GM18907 (cell line): ENCODE measurements around the gene MSH3.
"Not testable (repeated sequence)": the region's sequence is repeated elsewhere in the genome, so short reads cannot be mapped to it uniquely, and the experiment has no call there.

Experiments
- ATAC-seq: cut with Tn5 transposase; IDR thresholded peaks from one replicate; pipeline ENCODE4 v1.9.1; 2021; ENCODE audit warnings: mild to moderate bottlenecking, moderate library complexity; ENCODE audit not compliant: unreplicated experiment

The MSH3 gene

DNA sequence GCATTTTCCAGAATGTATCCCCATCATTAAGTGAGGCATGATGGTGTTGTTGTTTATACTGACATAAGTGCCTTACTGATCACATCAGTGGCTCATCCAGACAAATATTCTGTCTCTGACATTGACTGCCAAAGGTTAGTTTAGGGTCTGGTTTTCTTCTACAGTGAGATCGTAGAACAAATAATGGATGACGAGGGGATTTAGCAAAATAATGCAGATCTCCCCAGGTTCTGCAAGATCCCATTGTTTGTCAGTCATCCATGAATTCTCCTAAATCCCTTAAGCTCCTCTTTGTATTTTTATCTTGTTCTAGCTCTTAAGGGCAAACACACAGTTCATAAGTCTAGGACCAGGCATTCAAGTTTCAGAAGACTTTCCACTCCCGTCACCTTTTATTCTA lies 93.5 kb downstream of the MSH3 start:
- no peak for ATAC-seq

DNA sequence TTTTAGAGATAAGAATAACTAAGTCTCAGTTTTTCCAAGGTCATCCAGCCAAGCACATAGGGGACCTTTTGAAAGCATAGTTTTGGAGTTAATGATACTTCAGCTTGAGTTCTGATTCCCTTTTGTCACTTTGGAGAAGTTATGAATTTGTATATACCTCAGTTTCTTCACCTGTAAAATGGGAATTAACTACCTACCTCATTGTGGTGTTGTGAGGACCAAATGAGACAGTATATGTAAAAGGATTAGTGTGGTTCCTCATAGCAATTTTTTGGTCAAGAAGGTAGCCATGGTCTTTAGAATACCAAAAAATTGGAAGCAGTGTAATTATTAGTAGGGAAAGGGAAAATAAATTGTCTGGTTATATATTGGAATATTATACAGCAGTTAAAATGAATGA lies 98.0 kb downstream of the MSH3 start:
- no peak for ATAC-seq

DNA sequence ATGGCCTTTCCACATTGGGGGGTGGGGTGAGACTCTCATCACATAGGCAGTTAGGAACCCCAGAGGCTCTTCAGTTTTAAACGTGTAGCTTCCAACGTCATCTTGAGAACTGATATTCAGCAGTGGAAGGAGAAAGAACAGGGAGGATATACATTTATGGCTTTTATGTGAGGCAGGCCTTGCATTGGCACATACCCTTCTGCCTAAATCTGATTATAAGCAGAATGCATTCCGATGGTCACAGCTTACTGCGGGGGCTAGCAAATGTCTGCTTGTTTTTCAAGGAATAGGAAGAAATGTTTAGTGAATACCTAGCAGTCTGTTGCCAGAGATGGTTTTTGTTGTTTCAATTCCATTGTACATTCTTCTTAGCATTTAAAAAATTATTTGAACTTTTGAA lies 99.3 kb downstream of the MSH3 start:
- ATAC-seq, result no peak

- ATAC-seq, result peak; percentile 55
Measured at GRCh38 chr5:80754900-80755299, 100.4 kb downstream of the MSH3 start.

DNA sequence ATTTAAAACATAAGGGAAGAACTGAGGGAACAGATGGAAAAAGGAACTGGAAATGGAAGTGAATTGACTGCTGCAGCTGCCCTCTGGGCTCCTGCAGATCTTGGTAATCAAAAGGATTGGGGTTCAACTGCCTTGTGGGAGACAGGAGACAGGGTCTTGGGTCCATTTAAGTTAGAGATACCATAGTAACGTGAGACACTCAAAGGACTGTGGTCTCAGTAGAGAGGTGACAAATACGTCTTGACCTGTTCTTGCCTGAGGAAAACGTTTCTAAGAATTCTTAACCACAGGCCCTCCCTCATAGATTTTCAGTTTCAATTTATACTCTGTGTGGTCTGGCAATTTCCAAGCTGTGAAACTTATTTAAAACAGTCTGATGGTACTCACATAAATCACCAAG lies 101.2 kb downstream of the MSH3 start:
- ATAC-seq, result peak; percentile 96

- ATAC-seq, result no peak
Measured at GRCh38 chr5:80756292-80756691, 101.8 kb downstream of the MSH3 start.

DNA sequence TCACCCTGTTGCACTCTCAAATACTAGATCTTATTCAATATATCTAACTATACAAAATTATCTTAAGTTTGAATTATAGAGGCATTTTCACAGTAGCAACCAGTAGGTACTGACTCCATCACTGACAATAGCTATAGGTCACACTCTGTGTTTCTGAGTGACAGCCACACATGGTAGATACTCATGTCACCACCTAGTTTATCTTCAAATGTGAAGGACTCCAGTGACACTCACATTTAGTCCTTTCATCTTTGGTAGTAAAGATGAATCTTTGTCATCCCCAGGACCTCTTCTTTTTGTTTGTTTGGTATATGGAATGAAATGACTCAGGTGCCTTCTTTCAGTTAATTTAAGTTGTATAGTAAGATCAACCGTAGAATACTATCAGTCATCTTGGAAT lies 102.8 kb downstream of the MSH3 start:
- no peak for ATAC-seq

DNA sequence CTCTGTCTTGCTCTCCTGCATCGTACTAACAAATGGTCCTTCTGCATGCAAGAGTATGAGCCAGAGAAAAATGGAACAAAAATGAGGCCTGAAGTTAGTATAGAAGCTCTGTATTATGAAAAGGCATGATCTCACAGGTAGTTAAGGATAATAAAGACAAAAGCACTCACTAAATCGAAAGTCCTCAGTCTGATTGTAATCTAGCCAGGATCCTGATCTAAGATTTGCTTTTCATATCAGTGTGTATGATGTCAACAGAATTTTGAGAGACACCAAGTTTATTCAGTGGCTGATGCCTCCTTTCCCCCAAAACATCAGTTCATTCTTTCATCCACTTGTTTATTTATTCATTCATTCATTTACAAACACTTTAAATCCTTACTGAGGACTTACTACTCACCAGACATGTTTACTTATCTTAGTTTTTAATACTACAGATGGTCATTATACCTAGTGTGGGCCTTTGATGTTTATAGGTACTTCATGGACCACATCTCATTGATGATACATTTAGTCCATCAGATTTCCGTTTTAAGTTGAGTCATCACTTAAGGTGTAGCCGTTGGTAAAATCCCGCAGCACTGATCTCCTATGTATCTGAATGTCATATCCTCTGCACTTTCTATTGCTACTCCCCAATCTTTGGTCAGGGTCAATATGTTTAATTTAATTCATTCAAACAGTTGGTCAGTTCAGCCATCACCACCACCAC lies 105.6 kb downstream of the MSH3 start:
- no peak for ATAC-seq

- no peak for ATAC-seq
Measured at GRCh38 chr5:80760680-80761079, 106.2 kb downstream of the MSH3 start.

- no peak for ATAC-seq
Measured at GRCh38 chr5:80761176-80761575, 106.7 kb downstream of the MSH3 start.

- ATAC-seq, result no peak
Measured at GRCh38 chr5:80761966-80762365, 107.5 kb downstream of the MSH3 start.

GRCh38 chr5:80762573-80762972 lies 108.1 kb downstream of the MSH3 start:
- no peak for ATAC-seq

DNA sequence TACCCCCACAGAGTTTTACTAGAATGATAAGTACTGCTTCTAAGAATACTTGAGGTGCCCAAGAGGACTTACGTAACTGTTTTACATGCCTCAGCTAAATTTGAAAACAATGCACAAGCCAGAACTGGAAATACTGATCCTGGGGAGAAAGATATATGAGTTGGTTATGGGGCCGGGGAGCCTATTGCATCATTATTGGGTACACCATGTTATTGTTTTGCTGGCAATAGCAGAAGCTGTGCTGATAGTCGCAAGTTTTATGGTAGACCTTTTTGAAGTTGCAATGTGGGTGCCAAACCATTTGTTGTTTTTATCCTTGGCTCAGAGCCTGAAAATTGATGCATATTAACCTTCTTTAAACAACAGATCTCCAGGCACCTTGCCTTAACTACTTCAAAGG lies 108.8 kb downstream of the MSH3 start:
- no peak for ATAC-seq

- ATAC-seq, result no peak
Measured at GRCh38 chr5:80763873-80764647, 109.6 kb downstream of the MSH3 start.

GRCh38 chr5:80764786-80765185 lies 110.3 kb downstream of the MSH3 start:
- no peak for ATAC-seq

GRCh38 chr5:80777347-80778287 lies 123.2 kb downstream of the MSH3 start:
- ATAC-seq, result no peak

GRCh38 chr5:80780024-80780423 lies 125.6 kb downstream of the MSH3 start:
- ATAC-seq, result no peak

DNA sequence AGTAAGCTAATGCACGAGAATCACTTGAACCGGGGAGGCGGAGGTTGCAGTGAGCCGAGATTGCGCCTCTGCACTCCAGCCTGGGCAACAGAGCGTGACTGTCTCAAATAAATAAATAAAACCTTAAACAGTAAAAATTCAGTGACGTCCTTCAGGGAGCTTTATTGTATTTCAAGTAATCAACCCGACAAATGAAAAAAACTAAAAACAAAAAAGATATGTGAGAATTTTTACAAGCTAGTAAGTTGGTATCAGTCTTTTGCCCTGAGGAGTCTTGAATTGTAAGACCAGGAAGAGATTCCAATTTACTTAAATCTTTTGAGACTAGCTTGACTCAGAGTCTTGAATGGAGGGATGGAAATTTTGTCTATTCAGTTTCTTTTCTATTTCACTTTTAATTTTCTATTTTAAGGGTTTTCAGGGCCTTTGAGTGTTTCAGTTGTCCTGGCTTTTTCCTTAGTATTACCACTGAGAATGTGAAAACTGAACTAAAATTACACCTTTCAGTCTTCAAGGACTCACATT lies 126.4 kb downstream of the MSH3 start:
- no peak for ATAC-seq

- no peak for ATAC-seq
Measured at GRCh38 chr5:80781356-80781755, 126.9 kb downstream of the MSH3 start.

- ATAC-seq, result no peak
Measured at GRCh38 chr5:80782626-80783025, 128.2 kb downstream of the MSH3 start.

DNA sequence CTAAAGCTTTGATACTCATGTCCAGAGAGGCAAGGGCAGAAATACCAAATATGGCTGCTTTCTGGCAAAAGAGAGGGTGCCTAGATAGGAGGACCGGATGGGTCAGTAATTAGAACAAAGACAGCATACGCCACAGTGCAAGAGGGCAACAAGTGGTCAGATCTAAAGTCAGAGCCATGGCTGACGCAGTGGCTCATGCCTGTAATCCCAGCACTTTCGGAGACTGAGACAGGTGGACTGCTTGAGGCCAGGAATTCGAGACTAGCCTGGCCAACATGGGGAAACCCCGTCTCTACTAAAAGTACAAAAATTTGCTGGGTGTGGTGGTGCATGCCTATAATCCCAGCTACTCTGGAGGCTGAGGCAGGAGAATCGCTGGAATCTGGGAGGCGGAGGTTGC lies 129.3 kb downstream of the MSH3 start:
- not testable (repeated sequence) for ATAC-seq
